ENCODE measurements around the gene PTPRK.

Gene PTPRK

GRCh38 chr6:128394167-128394566 is 126.2 kb downstream of the PTPRK start:
- no peak overlapping the region for H3K4me3 ChIP-seq (ENCODE audit: low read depth, low read length)
- H3K27ac ChIP-seq: no peak overlapping the region
- H3K27me3 ChIP-seq (ENCODE audit: insufficient read depth, low read depth, severe bottlenecking): no peaks in the 10 kb centered on the region
- TF ChIP-seq CTCF (IDR thresholded peaks at IDR 0.05; ENCODE audit: low read depth, low read length): no peak
- DNase-seq: no peak
- no peaks in the 10 kb centered on the region for H3K36me3 ChIP-seq
- no peaks in the 10 kb centered on the region for H3K9me3 ChIP-seq (ENCODE audit: severe bottlenecking)

GRCh38 chr6:128389820-128390534 is 130.4 kb downstream of the PTPRK start:
- no peak overlapping the region for H3K4me3 ChIP-seq (ENCODE audit: low read depth, low read length)
- no peaks in the 10 kb centered on the region for H3K27me3 ChIP-seq (ENCODE audit: insufficient read depth, low read depth, severe bottlenecking)
- DNase-seq: no peak
- H3K27ac ChIP-seq: no peak overlapping the region
- no peaks in the 10 kb centered on the region for H3K36me3 ChIP-seq
- no peaks in the 10 kb centered on the region for H3K9me3 ChIP-seq (ENCODE audit: severe bottlenecking)
- no peak for TF ChIP-seq CTCF (IDR thresholded peaks at IDR 0.05; ENCODE audit: low read depth, low read length)

- TF ChIP-seq CTCF (IDR thresholded peaks at IDR 0.05; ENCODE audit: low read depth, low read length): no peak
- Histone ChIP-seq H3K4me3 (ENCODE audit: low read depth, low read length) (no peak overlapping the region), H3K9me3 (ENCODE audit: severe bottlenecking) (no peaks in the 10 kb centered on the region), H3K36me3 (no peaks in the 10 kb centered on the region), H3K27ac (no peak overlapping the region), H3K27me3 (ENCODE audit: insufficient read depth, low read depth, severe bottlenecking) (no peaks in the 10 kb centered on the region)
- DNase-seq: no peak
These were observed 132.0 kb downstream of the PTPRK start for GRCh38 chr6:128388380-128388779.

GRCh38 chr6:128380891-128381290 is 139.5 kb downstream of the PTPRK start:
- Histone ChIP-seq H3K9me3 (ENCODE audit: severe bottlenecking) (no peaks in the 10 kb centered on the region), H3K27me3 (ENCODE audit: insufficient read depth, low read depth, severe bottlenecking) (no peaks in the 10 kb centered on the region), H3K36me3 (no peaks in the 10 kb centered on the region), H3K27ac (no peak overlapping the region), H3K4me3 (ENCODE audit: low read depth, low read length) (no peak overlapping the region)
- no peak for DNase-seq
- TF ChIP-seq CTCF (IDR thresholded peaks at IDR 0.05; ENCODE audit: low read depth, low read length): no peak

GRCh38 chr6:128379577-128379976 is 140.8 kb downstream of the PTPRK start:
- no peaks in the 10 kb centered on the region for H3K36me3 ChIP-seq
- TF ChIP-seq CTCF (IDR thresholded peaks at IDR 0.05; ENCODE audit: low read depth, low read length): no peak
- no peaks in the 10 kb centered on the region for H3K9me3 ChIP-seq (ENCODE audit: severe bottlenecking)
- H3K27me3 ChIP-seq (ENCODE audit: insufficient read depth, low read depth, severe bottlenecking): no peaks in the 10 kb centered on the region
- no peak overlapping the region for H3K4me3 ChIP-seq (ENCODE audit: low read depth, low read length)
- no peak for DNase-seq
- no peak overlapping the region for H3K27ac ChIP-seq

- Histone ChIP-seq H3K9me3 (ENCODE audit: severe bottlenecking) (no peaks in the 10 kb centered on the region), H3K4me3 (ENCODE audit: low read depth, low read length) (no peak overlapping the region), H3K27me3 (ENCODE audit: insufficient read depth, low read depth, severe bottlenecking) (no peaks in the 10 kb centered on the region), H3K36me3 (no peaks in the 10 kb centered on the region), H3K27ac (no peak overlapping the region)
- no peak for TF ChIP-seq CTCF (IDR thresholded peaks at IDR 0.05; ENCODE audit: low read depth, low read length)
- DNase-seq: no peak
These were observed 143.4 kb downstream of the PTPRK start for GRCh38 chr6:128376952-128377503.
